GM19372 (cell line): ENCODE data around the gene GUSB.
"Not testable (repeated sequence)": the region's sequence is repeated elsewhere in the genome, so short reads cannot be mapped to it uniquely, and the experiment has no call there.

ENCODE experiments used
- ATAC-seq: cut with Tn5 transposase; IDR thresholded peaks from one replicate; pipeline ENCODE4 v1.9.1; 2021; ENCODE audit warnings: mild to moderate bottlenecking, low read depth, moderate library complexity; ENCODE audit not compliant: unreplicated experiment

GUSB gene

GRCh38 chr7:65981965-65982792, at the start of gene GUSB:
Gene GUSB (minus strand): TSS chr7:65982213. CDS start chr7:65982183, 30 bp downstream.
- ATAC-seq = peak; percentile 73

- ATAC-seq = not testable (repeated sequence)
Observed at GRCh38 chr7:66028342-66028741, 46.3 kb upstream of the GUSB start.

GRCh38 chr7:66016131-66016461, 34.1 kb upstream of the GUSB start:
- ATAC-seq = no peak

- ATAC-seq = no peak
Observed at GRCh38 chr7:66015440-66016130, 33.6 kb upstream of the GUSB start.

- no peak for ATAC-seq
Observed at GRCh38 chr7:66013938-66014337, 31.9 kb upstream of the GUSB start.

GRCh38 chr7:66007232-66007631, 25.2 kb upstream of the GUSB start:
- ATAC-seq = no peak

- not testable (repeated sequence) for ATAC-seq
Observed at GRCh38 chr7:66005115-66005671, 23.2 kb upstream of the GUSB start.

GRCh38 chr7:66000823-66001417, 18.9 kb upstream of the GUSB start:
- not testable (repeated sequence) for ATAC-seq

- not testable (repeated sequence) for ATAC-seq
Observed at GRCh38 chr7:65994984-65995383, 13.0 kb upstream of the GUSB start.

GRCh38 chr7:65992526-65992925, 10.5 kb upstream of the GUSB start:
- no peak for ATAC-seq

- ATAC-seq = not testable (repeated sequence)
Observed at GRCh38 chr7:65991829-65992228, 9.8 kb upstream of the GUSB start.

GRCh38 chr7:65989694-65990080, 7.7 kb upstream of the GUSB start:
- no peak for ATAC-seq

- not testable (repeated sequence) for ATAC-seq
Observed at GRCh38 chr7:65988503-65988902, 6.5 kb upstream of the GUSB start.

- ATAC-seq = no peak
Observed at GRCh38 chr7:65988084-65988483, 6.1 kb upstream of the GUSB start.

GRCh38 chr7:65983965-65984658, 2.1 kb upstream of the GUSB start:
- no peak for ATAC-seq

- ATAC-seq = peak; percentile 66
Observed at GRCh38 chr7:65980478-65981250, 1.3 kb downstream of the GUSB start.

- ATAC-seq = no peak
Observed at GRCh38 chr7:65979583-65980477, 2.2 kb downstream of the GUSB start.

GRCh38 chr7:65978891-65979582, 3.0 kb downstream of the GUSB start:
- no peak for ATAC-seq
